ENCODE measurements around the gene LSM8.
"Not testable (repeated sequence)": the region's sequence is repeated elsewhere in the genome, so short reads cannot be mapped to it uniquely, and the experiment has no call there.

The LSM8 gene

GRCh38 chr7:118183786-118184564, at the start of gene LSM8:
LSM8 (plus strand) TSS chr7:118184164; CDS start chr7:118184224, 60 bp downstream.
- DNase-seq: peak; percentile 99

- not testable (repeated sequence) for DNase-seq
Observed at GRCh38 chr7:118134420-118134819, 49.5 kb upstream of the LSM8 start.

GRCh38 chr7:118140468-118140867, 43.5 kb upstream of the LSM8 start:
- DNase-seq: no peak

- DNase-seq: no peak
Observed at GRCh38 chr7:118142012-118142411, 42.0 kb upstream of the LSM8 start.

GRCh38 chr7:118148930-118149329, 35.0 kb upstream of the LSM8 start:
- DNase-seq: no peak

- no peak for DNase-seq
Observed at GRCh38 chr7:118149394-118149793, 34.6 kb upstream of the LSM8 start.

- no peak for DNase-seq
Observed at GRCh38 chr7:118151671-118152070, 32.3 kb upstream of the LSM8 start.

- DNase-seq: no peak
Observed at GRCh38 chr7:118152149-118152548, 31.8 kb upstream of the LSM8 start.

- no peak for DNase-seq
Observed at GRCh38 chr7:118152654-118153053, 31.3 kb upstream of the LSM8 start.

GRCh38 chr7:118153551-118154177, 30.3 kb upstream of the LSM8 start:
- DNase-seq: no peak

GRCh38 chr7:118158766-118159165, 25.2 kb upstream of the LSM8 start:
- no peak for DNase-seq

- DNase-seq: no peak
Observed at GRCh38 chr7:118169146-118169545, 14.8 kb upstream of the LSM8 start.

GRCh38 chr7:118175740-118176139, 8.2 kb upstream of the LSM8 start:
- DNase-seq: no peak

GRCh38 chr7:118179191-118179590, 4.8 kb upstream of the LSM8 start:
- DNase-seq: no peak

GRCh38 chr7:118182593-118183427, 1.2 kb upstream of the LSM8 start:
- DNase-seq: no peak

GRCh38 chr7:118183428-118183785, 557 bp upstream of the LSM8 start:
- DNase-seq: no peak

- no peak for DNase-seq
Observed at GRCh38 chr7:118184565-118184940, 589 bp downstream of the LSM8 start.

- no peak for DNase-seq
Observed at GRCh38 chr7:118185163-118185860, 1.3 kb downstream of the LSM8 start.

- DNase-seq: no peak
Observed at GRCh38 chr7:118186501-118186900, 2.5 kb downstream of the LSM8 start.

GRCh38 chr7:118194571-118194970, 10.6 kb downstream of the LSM8 start:
- DNase-seq: no peak

- peak; percentile 66 for DNase-seq
Observed at GRCh38 chr7:118195837-118196474, 12.0 kb downstream of the LSM8 start.

- DNase-seq: no peak
Observed at GRCh38 chr7:118202061-118202460, 18.1 kb downstream of the LSM8 start.
